PFSK-1 (cell line): Measurements from ENCODE around the gene GTPBP4.

ENCODE experiments used
- FOXP2 ChIP-seq: optimal IDR thresholded peaks from 2 replicates; pipeline ENCODE3; 2011; ENCODE audit warnings: borderline replicate concordance, control low read depth, inconsistent platforms; ENCODE audit not compliant: insufficient read depth; ENCODE audit errors: extremely low read length, extremely low read depth
- POLR2AphosphoS5 ChIP-seq: IDR thresholded peaks from 2 replicates; pipeline ENCODE4 v1.6.1; 2012; ENCODE audit warnings: low read depth, mild to moderate bottlenecking, control low read depth, low read length, moderate library complexity
- REST ChIP-seq, 2 experiments: IDR thresholded peaks; 2 replicates each; pipeline versions ENCODE4 v1.6.1 to v1.8.0; 2011 to 2012; ENCODE audit warnings: low read depth in 2 of 2, low read length in 2 of 2, control low read depth in 1 of 2, inconsistent platforms in 1 of 2, mild to moderate bottlenecking in 1 of 2, moderate library complexity in 1 of 2; ENCODE audit not compliant: insufficient read depth in 1 of 2
- SIN3A ChIP-seq: IDR thresholded peaks from 2 replicates; pipeline ENCODE4 v1.6.1; 2012; ENCODE audit warnings: mild to moderate bottlenecking, low read length, moderate library complexity, borderline replicate concordance; ENCODE audit not compliant: insufficient read depth
- TAF1 ChIP-seq: IDR thresholded peaks from 2 replicates; pipeline ENCODE4 v1.6.1; 2012; ENCODE audit warnings: low read length, control low read depth, borderline replicate concordance; ENCODE audit not compliant: insufficient read depth

Gene GTPBP4

GRCh38 chr10:974038-974784, 14.0 kb upstream of the GTPBP4 start:
- TF ChIP-seq FOXP2 (no peak), REST (IDR thresholded peaks at IDR 0.05; ENCODE audit: insufficient read depth in 1 of 2, low read depth in 2 of 2, low read length in 2 of 2) (no peak), POLR2AphosphoS5 (no peak), SIN3A (no peak), TAF1 (no peak)

GRCh38 chr10:974785-975074, 13.5 kb upstream of the GTPBP4 start:
- TF ChIP-seq TAF1 (no peak), SIN3A (no peak), FOXP2 (no peak), REST (IDR thresholded peaks at IDR 0.05; ENCODE audit: insufficient read depth in 1 of 2, low read depth in 2 of 2, low read length in 2 of 2) (no peak), POLR2AphosphoS5 (no peak)

- TF ChIP-seq TAF1 (no peak), FOXP2 (no peak), POLR2AphosphoS5 (no peak), REST (IDR thresholded peaks at IDR 0.05; ENCODE audit: insufficient read depth in 1 of 2, low read depth in 2 of 2, low read length in 2 of 2) (no peak), SIN3A (no peak)
Measured at GRCh38 chr10:976316-976715, 11.9 kb upstream of the GTPBP4 start.

- TF ChIP-seq FOXP2 (no peak), POLR2AphosphoS5 (no peak), TAF1 (no peak), REST (IDR thresholded peaks at IDR 0.05; ENCODE audit: insufficient read depth in 1 of 2, low read depth in 2 of 2, low read length in 2 of 2) (no peak), SIN3A (no peak)
Measured at GRCh38 chr10:978826-979421, 9.3 kb upstream of the GTPBP4 start.
